WTC11 (cell line): ENCODE measurements around the gene RABEPK. TPM values are rescaled to one million over a fixed set of nuclear protein-coding genes. Genes with fewer than 3 reads are reported as not detected.
"Not testable (repeated sequence)": the region's sequence is repeated elsewhere in the genome, so short reads cannot be mapped to it uniquely, and the experiment has no call there.

ENCODE experiments used
- ATAC-seq: fragments of 200-7000 bp; cut with Tn5 transposase; 2 replicates; pipeline ENCODE4 v1.10.0; 2021; ENCODE audit warnings: mild to moderate bottlenecking, moderate library complexity
- CTCF ChIA-PET: fragments of 300-600 bp; sonication (Branson Sonifier 250); formaldehyde crosslinking; loops from one replicate; lab custom pipeline; 2021; ENCODE audit warnings: antibody characterized with exemption; lab: Charles Lee
- POLR2A ChIA-PET: fragments of 350-600 bp; sonication (Branson Sonifier 250); formaldehyde crosslinking; loops from one replicate; lab custom pipeline; 2021; ENCODE audit warnings: antibody characterized with exemption; lab: Charles Lee
- DNase-seq: peaks from one replicate; pipeline ENCODE4 v3.0.0; 2021; ENCODE audit warnings: low spot score
- H3K27ac Mint-ChIP-seq: 2 replicates; pipeline ENCODE4 v1.8.0; 2021; ENCODE audit warnings: mixed read lengths
- H3K27me3 Mint-ChIP-seq: 2 replicates; pipeline ENCODE4 v1.8.0; 2021; ENCODE audit warnings: low read depth, mild to moderate bottlenecking, moderate library complexity, mixed read lengths
- H3K36me3 Mint-ChIP-seq: 2 replicates; pipeline ENCODE4 v1.8.0; 2021; ENCODE audit warnings: mixed read lengths
- H3K4me1 Mint-ChIP-seq: 2 replicates; pipeline ENCODE4 v1.8.0; 2022; ENCODE audit warnings: mixed read lengths
- H3K4me3 Mint-ChIP-seq: 2 replicates; pipeline ENCODE4 v1.8.0; 2021; ENCODE audit warnings: mild to moderate bottlenecking, moderate library complexity, mixed read lengths
- H3K9me3 Mint-ChIP-seq: 2 replicates; pipeline ENCODE4 v1.8.0; 2021; ENCODE audit warnings: mixed read lengths
- AR ChIP-seq: fragments of 250-450 bp; sonication (Bioruptor Pico); IDR thresholded peaks from 2 replicates; pipeline ENCODE4 v1.9.0; 2021; ENCODE audit warnings: mild to moderate bottlenecking
- ELF4 ChIP-seq: sonication (generic); formaldehyde crosslinking; IDR thresholded peaks from 2 replicates; pipeline ENCODE4 v1.8.1; 2022; ENCODE audit warnings: low read depth, mild to moderate bottlenecking, moderate library complexity, missing genetic modification reagents
- FOXJ3 ChIP-seq: sonication (generic); formaldehyde crosslinking; IDR thresholded peaks from 2 replicates; pipeline ENCODE4 v1.9.0; 2021; ENCODE audit warnings: missing genetic modification reagents, mild to moderate bottlenecking, borderline replicate concordance
- FOXK1 ChIP-seq: sonication (generic); formaldehyde crosslinking; IDR thresholded peaks from 2 replicates; pipeline ENCODE4 v1.8.0; 2022; ENCODE audit warnings: mild to moderate bottlenecking, moderate library complexity, missing genetic modification reagents
- FOXP1 ChIP-seq: sonication (generic); formaldehyde crosslinking; IDR thresholded peaks from 2 replicates; pipeline ENCODE4 v1.8.0; 2022; ENCODE audit warnings: missing genetic modification reagents, mild to moderate bottlenecking, moderate library complexity, borderline replicate concordance
- HMGA2 ChIP-seq: fragments of 250-450 bp; sonication (Bioruptor Pico); IDR thresholded peaks from 2 replicates; pipeline ENCODE4 v1.4.0; 2021; ENCODE audit warnings: mild to moderate bottlenecking, moderate library complexity
- JAZF1 ChIP-seq: fragments of 250-450 bp; sonication (Bioruptor Pico); IDR thresholded peaks from 2 replicates; pipeline ENCODE4 v1.9.0; 2021; ENCODE audit warnings: moderate library complexity, mild to moderate bottlenecking, inconsistent platforms
- KAT7 ChIP-seq: sonication (generic); formaldehyde crosslinking; IDR thresholded peaks from 2 replicates; pipeline ENCODE4 v1.8.1; 2023; ENCODE audit warnings: missing genetic modification reagents, mild to moderate bottlenecking, borderline replicate concordance
- NFYB ChIP-seq: sonication (generic); formaldehyde crosslinking; conservative IDR thresholded peaks from 2 replicates; pipeline ENCODE4 v1.8.0; 2022; ENCODE audit warnings: low read depth, missing genetic modification reagents
- PRDM15 ChIP-seq: sonication (generic); formaldehyde crosslinking; IDR thresholded peaks from 2 replicates; pipeline ENCODE4 v1.8.0; 2022; ENCODE audit warnings: missing genetic modification reagents
- SMAD4 ChIP-seq: sonication (generic); formaldehyde crosslinking; IDR thresholded peaks from 2 replicates; pipeline ENCODE4 v1.8.0; 2022; ENCODE audit warnings: mild to moderate bottlenecking, missing genetic modification reagents
- STAT6 ChIP-seq: sonication (generic); formaldehyde crosslinking; conservative IDR thresholded peaks from 2 replicates; pipeline ENCODE4 v1.8.1; 2023; ENCODE audit warnings: mild to moderate bottlenecking, low read depth, missing genetic modification reagents, moderate library complexity
- ZBTB21 ChIP-seq: sonication (generic); formaldehyde crosslinking; IDR thresholded peaks from 2 replicates; pipeline ENCODE4 v1.8.1; 2023; ENCODE audit warnings: mild to moderate bottlenecking, missing genetic modification reagents, borderline replicate concordance
- ZMAT4 ChIP-seq: fragments of 250-450 bp; sonication (Bioruptor Pico); IDR thresholded peaks from 2 replicates; pipeline ENCODE4 v1.9.0; 2021; ENCODE audit warnings: mild to moderate bottlenecking
- ZNF121 ChIP-seq: sonication (generic); formaldehyde crosslinking; IDR thresholded peaks from 2 replicates; pipeline ENCODE4 v1.8.0; 2023; ENCODE audit warnings: missing genetic modification reagents
- ZNF416 ChIP-seq: fragments of 250-450 bp; sonication (Bioruptor Pico); IDR thresholded peaks from 2 replicates; pipeline ENCODE4 v1.9.0; 2021; ENCODE audit warnings: mild to moderate bottlenecking, inconsistent platforms
- ZNF532 ChIP-seq: fragments of 250-450 bp; sonication (Bioruptor Pico); IDR thresholded peaks from 2 replicates; pipeline ENCODE4 v1.9.0; 2021; ENCODE audit warnings: mild to moderate bottlenecking, borderline replicate concordance
- ZSCAN18 ChIP-seq: fragments of 250-450 bp; sonication (Bioruptor Pico); IDR thresholded peaks from 2 replicates; pipeline ENCODE4 v2.1.2; 2022; ENCODE audit warnings: mild to moderate bottlenecking, moderate library complexity
- total RNA-seq: library from RNA; stranded (reverse); gene quantifications from 3 replicates; pipeline ENCODE4 v1.2.3, GENCODE V29; 2021

The RABEPK gene
- total RNA-seq, 1 experiment from 2014 or later: 25.5 TPM

- TF ChIP-seq PRDM15 (CRISPR knock-in tag) (no peak), SMAD4 (no peak), ZMAT4 (CRISPR knock-in tag) (no peak), STAT6 (CRISPR knock-in tag) (no peak), NFYB (CRISPR knock-in tag) (no peak), FOXK1 (CRISPR knock-in tag) (no peak)
Measured at GRCh38 chr9:125177888-125178287, 22.5 kb upstream of the RABEPK start (continued).

GRCh38 chr9:125179776-125180175 is 20.6 kb upstream of the RABEPK start:
- not testable (repeated sequence) for H3K36me3 Mint-ChIP-seq, H3K4me3 Mint-ChIP-seq, H3K4me1 Mint-ChIP-seq, H3K27ac Mint-ChIP-seq, ATAC-seq, DNase-seq, H3K27me3 Mint-ChIP-seq, H3K9me3 Mint-ChIP-seq
- POLR2A ChIA-PET: interaction anchor here (0.7 kb wide), 2 partner anchors 62 to 1852 kb away, joined by 3 to 6 read pairs; no protein-coding TSS in a partner anchor
- CTCF ChIA-PET: interaction anchor here (0.5 kb wide), 1 partner anchor 20 kb away, joined by 4 read pairs; no protein-coding TSS in a partner anchor

- Mint-ChIP-seq H3K4me3 (no peak overlapping the region), H3K4me1 (peaks cover 4% of the 10 kb centered on the region), H3K36me3 (no peaks in the 10 kb centered on the region), H3K27ac (peak overlapping the region; percentile 73; the same call in 1 of the 2 replicates), H3K27me3 (no peaks in the 10 kb centered on the region), H3K9me3 (0 out of 2 replicates have a peak, but pooled peaks cover 3% of the 10 kb centered on the region)
- ChIA-PET CTCF (no interaction called here), POLR2A (no interaction called here)
- ATAC-seq: no peak
- no peak for DNase-seq
- TF ChIP-seq KAT7 (no peak), ZSCAN18 (CRISPR knock-in tag) (no peak), ZNF416 (no peak), ZNF121 (CRISPR knock-in tag) (no peak), HMGA2 (no peak), ELF4 (no peak), JAZF1 (CRISPR knock-in tag) (no peak), ZNF532 (CRISPR knock-in tag) (no peak), FOXJ3 (CRISPR knock-in tag) (no peak), FOXP1 (CRISPR knock-in tag) (no peak), ZBTB21 (CRISPR knock-in tag) (no peak), AR (CRISPR knock-in tag) (no peak)
Measured at GRCh38 chr9:125180876-125181275, 19.5 kb upstream of the RABEPK start.
